BJ (cell line): ENCODE data around the gene TNFRSF13B. TPM values are rescaled to one million over a fixed set of nuclear protein-coding genes. Genes with fewer than 3 reads are reported as not detected.
"Not testable (repeated sequence)": the region's sequence is repeated elsewhere in the genome, so short reads cannot be mapped to it uniquely, and the experiment has no call there.

Experiments
- CTCF ChIA-PET: fragments of 350-600 bp; formaldehyde crosslinking; extraction: SDS; loops from one replicate; lab custom pipeline; 2021; ENCODE audit warnings: antibody characterized with exemption, inconsistent platforms; lab: Yijun Ruan, JAX
- POLR2A ChIA-PET: fragments of 300-600 bp; sonication (Branson Sonifier 250); formaldehyde crosslinking; extraction: SDS; loops from one replicate; lab custom pipeline; 2021; ENCODE audit warnings: antibody characterized with exemption; lab: Charles Lee
- DNase-seq: peaks from one replicate; pipeline ENCODE4 v3.0.0-alpha.2; 2011; ENCODE audit warnings: low read depth
- H3K27me3 ChIP-seq: 2 replicates; pipeline ENCODE4 v1.6.0; 2011; ENCODE audit warnings: low read length; ENCODE audit not compliant: control insufficient read depth, insufficient read depth
- H3K36me3 ChIP-seq: 2 replicates; pipeline ENCODE4 v1.5.1; 2011; ENCODE audit warnings: low read length; ENCODE audit not compliant: control insufficient read depth, insufficient read depth
- H3K4me3 ChIP-seq: 2 replicates; pipeline ENCODE4 v1.5.1; 2011; ENCODE audit warnings: low read depth, mild to moderate bottlenecking, control low read depth, low read length
- polyA plus RNA-seq: library from polyadenylated mRNA; depleted of rRNA; stranded (reverse); fragments of >200 nt; gene quantifications from 2 replicates; pipeline ENCODE4 v1.2.3, GENCODE V29; 2011
- TF ChIP-seq, protein P1 (sequence below): IDR thresholded peaks from 2 replicates; pipeline ENCODE4 v1.5.1; 2011; ENCODE audit warnings: low read depth, mild to moderate bottlenecking, control low read depth, inconsistent platforms, low read length, moderate library complexity; ENCODE audit not compliant: insufficient read depth

Gene TNFRSF13B
- polyA plus RNA-seq, 1 experiment, result not detected

- Histone ChIP-seq H3K4me3 (no peak overlapping the region), H3K36me3 (no peaks in the 10 kb centered on the region), H3K27me3 (peaks cover 4% of the 10 kb centered on the region)
- ChIA-PET POLR2A (no interaction called here), CTCF (interaction anchor here (0.6 to 1.4 kb wide), 4 partner anchors 29 to 198 kb away, joined by 3 to 4 read pairs (median 4); no protein-coding TSS in a partner anchor)
- DNase-seq, result no peak
- TF ChIP-seq, protein P1, sequence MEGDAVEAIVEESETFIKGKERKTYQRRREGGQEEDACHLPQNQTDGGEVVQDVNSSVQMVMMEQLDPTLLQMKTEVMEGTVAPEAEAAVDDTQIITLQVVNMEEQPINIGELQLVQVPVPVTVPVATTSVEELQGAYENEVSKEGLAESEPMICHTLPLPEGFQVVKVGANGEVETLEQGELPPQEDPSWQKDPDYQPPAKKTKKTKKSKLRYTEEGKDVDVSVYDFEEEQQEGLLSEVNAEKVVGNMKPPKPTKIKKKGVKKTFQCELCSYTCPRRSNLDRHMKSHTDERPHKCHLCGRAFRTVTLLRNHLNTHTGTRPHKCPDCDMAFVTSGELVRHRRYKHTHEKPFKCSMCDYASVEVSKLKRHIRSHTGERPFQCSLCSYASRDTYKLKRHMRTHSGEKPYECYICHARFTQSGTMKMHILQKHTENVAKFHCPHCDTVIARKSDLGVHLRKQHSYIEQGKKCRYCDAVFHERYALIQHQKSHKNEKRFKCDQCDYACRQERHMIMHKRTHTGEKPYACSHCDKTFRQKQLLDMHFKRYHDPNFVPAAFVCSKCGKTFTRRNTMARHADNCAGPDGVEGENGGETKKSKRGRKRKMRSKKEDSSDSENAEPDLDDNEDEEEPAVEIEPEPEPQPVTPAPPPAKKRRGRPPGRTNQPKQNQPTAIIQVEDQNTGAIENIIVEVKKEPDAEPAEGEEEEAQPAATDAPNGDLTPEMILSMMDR, result peak; percentile 98
Measured at GRCh38 chr17:17001874-17002520, 30.1 kb upstream of the TNFRSF13B start.

GRCh38 chr17:17001076-17001777 is 29.3 kb upstream of the TNFRSF13B start:
- ChIA-PET CTCF (interaction anchor here (0.8 to 1.6 kb wide), 7 partner anchors 10 to 640 kb away, joined by 3 to 6 read pairs (median 4); no protein-coding TSS in a partner anchor), POLR2A (no interaction called here)
- no peak overlapping the region for H3K4me3 ChIP-seq
- H3K27me3 ChIP-seq, result peaks cover 4% of the 10 kb centered on the region
- TF ChIP-seq, protein P1, result no peak
- H3K36me3 ChIP-seq, result no peaks in the 10 kb centered on the region
- no peak for DNase-seq

- TF ChIP-seq, protein P1, result no peak
- H3K4me3 ChIP-seq, result no peak overlapping the region
- POLR2A ChIA-PET, result no interaction called here
- DNase-seq, result no peak
- H3K27me3 ChIP-seq, result peaks cover 5% of the 10 kb centered on the region
- no peaks in the 10 kb centered on the region for H3K36me3 ChIP-seq
- CTCF ChIA-PET, result interaction anchor here (0.6 to 2.0 kb wide), 18 partner anchors 8 to 642 kb away, joined by 3 to 6 read pairs (median 3); no protein-coding TSS in a partner anchor
Measured at GRCh38 chr17:16999931-17000625, 28.2 kb upstream of the TNFRSF13B start.

- no peak for DNase-seq
- peaks cover 5% of the 10 kb centered on the region for H3K27me3 ChIP-seq
- H3K4me3 ChIP-seq, result no peak overlapping the region
- ChIA-PET POLR2A (no interaction called here), CTCF (interaction anchor here (1.3 kb wide), 1 partner anchor 315 kb away, joined by 3 read pairs; no protein-coding TSS in a partner anchor)
- TF ChIP-seq, protein P1, result no peak
- H3K36me3 ChIP-seq, result no peaks in the 10 kb centered on the region
Measured at GRCh38 chr17:16997514-16998429, 25.9 kb upstream of the TNFRSF13B start.

GRCh38 chr17:16996726-16997125 is 24.8 kb upstream of the TNFRSF13B start:
- POLR2A ChIA-PET, H3K27me3 ChIP-seq, H3K4me3 ChIP-seq, H3K36me3 ChIP-seq, DNase-seq: not testable (repeated sequence)
- CTCF ChIA-PET, result interaction anchor here (1.3 kb wide), 1 partner anchor 316 kb away, joined by 3 read pairs; no protein-coding TSS in a partner anchor
